Sigmoid colon (tissue), 4 donors: ENCODE results near the gene ZNF780A.

Source experiments
- EP300 ChIP-seq, 4 donors: sonication (generic); formaldehyde crosslinking; IDR thresholded peaks; one replicate each; pipeline ENCODE4 v1.6.1; 2017; ENCODE audit warnings: antibody characterized with exemption in 4 of 4
- POLR2AphosphoS5 ChIP-seq, 4 donors: sonication (generic); formaldehyde crosslinking; IDR thresholded peaks; one replicate each; pipeline ENCODE4 v1.6.1; 2017; ENCODE audit warnings: antibody characterized with exemption in 4 of 4

DNA sequence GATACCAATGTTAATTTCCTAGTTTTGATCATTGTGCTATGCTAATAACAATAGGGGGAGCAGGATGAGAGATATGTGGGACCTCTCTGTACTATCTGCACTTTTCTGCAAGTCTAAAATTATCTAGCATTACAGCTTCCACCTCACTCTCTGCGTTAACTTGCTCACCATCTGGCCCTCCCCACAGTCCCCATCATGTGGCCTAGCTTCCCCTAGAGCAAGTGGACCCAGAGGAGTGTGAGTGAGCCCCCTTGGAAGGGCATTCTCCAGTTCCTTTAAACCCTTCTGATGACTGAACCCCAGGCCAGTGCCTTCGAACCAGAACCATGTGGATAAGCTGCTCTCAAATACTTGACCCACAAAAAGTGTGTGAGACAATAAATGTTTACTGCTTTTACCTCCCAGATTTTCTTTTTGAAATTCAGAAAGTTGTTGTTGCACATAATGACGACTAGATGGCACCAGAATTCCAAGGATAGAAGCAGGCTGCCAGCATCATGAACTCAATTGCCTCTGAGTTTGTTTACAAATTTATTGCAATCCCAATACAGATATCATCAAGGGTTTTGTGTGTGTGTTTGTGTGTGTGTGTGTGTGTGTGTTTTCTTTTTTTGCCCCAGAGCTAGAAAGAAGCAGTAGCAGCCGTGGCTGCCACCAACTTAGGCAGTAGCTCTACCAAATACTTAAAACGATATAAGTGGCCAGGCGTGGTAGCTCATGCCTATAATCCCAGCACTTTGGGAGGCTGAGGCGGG lies 49.0 kb upstream of the ZNF780A start:
- TF ChIP-seq POLR2AphosphoS5 (IDR thresholded peaks at IDR 0.05), result no peak
- TF ChIP-seq EP300 (IDR thresholded peaks at IDR 0.05), result no peak
